ENCODE results near the gene TRAPPC2.

DNA sequence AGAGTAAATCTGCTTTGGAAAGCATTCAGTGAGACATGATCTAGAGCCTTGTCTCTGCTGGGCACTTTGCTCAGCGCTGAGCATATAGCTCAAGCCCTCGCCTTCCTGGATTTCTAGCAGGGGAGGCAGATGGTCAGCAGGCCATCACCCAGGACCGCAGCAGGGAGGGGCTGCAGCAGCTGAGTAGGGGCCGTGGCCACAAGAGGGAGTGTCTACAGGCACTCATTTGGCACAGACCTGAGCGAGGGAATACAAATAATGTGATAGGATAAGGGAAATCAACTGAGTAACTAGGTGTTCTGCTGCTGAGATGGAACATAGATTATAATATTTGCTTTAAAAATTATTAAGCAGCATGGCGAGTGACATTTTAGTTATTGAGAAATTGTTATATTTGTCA lies 30.3 kb upstream of the TRAPPC2 start:
- TF ChIP-seq CTCF (conservative IDR thresholded peaks at IDR 0.05): peak; percentile 47
- TF ChIP-seq ZFX (IDR thresholded peaks at IDR 0.05): no peak
